PC-3 (cell line): ENCODE results near the gene ZBTB33. TPM values are rescaled to one million over a fixed set of nuclear protein-coding genes. Genes with fewer than 3 reads are reported as not detected.

Experiments used
- ATAC-seq: fragments of 200-7000 bp; cut with Tn5 transposase; 2 replicates; pipeline ENCODE4 v1.9.1; 2020; ENCODE audit warnings: mild to moderate bottlenecking, moderate library complexity
- BruUV-seq: library from RNA; stranded (reverse); fragments of 400-500 nt; replicated peaks from 2 replicates; lab custom pipeline; 2021; lab: Mats Ljungman, UMichigan
- CTCF ChIA-PET: fragments of 300-600 bp; sonication (Branson Sonifier 250); formaldehyde crosslinking; loops from one replicate; lab custom pipeline; 2022; ENCODE audit warnings: antibody characterized with exemption; lab: Charles Lee
- POLR2A ChIA-PET: fragments of 300-600 bp; sonication (Branson Sonifier 250); formaldehyde crosslinking; loops from one replicate; lab custom pipeline; 2022; ENCODE audit warnings: antibody characterized with exemption; ENCODE audit not compliant: unreplicated experiment; lab: Charles Lee
- DNase-seq: peaks from one replicate; pipeline ENCODE4 v3.0.0-alpha.2; 2015
- H2AFZ ChIP-seq: fragments of 300-600 bp; sonication (generic); 2 replicates; pipeline ENCODE4 v1.6.0; 2016; ENCODE audit warnings: antibody characterized with exemption, low read length
- H3F3A ChIP-seq: fragments of 300-600 bp; sonication (generic); one replicate; pipeline ENCODE4 v1.6.0; 2017; ENCODE audit warnings: antibody characterized with exemption, low read length, control low read depth, mild to moderate bottlenecking; ENCODE audit not compliant: unreplicated experiment
- H3K27ac ChIP-seq: fragments of 300-600 bp; sonication (generic); 2 replicates; pipeline ENCODE4 v1.5.1; 2016; ENCODE audit warnings: mild to moderate bottlenecking, low read length
- H3K27me3 ChIP-seq: fragments of 300-600 bp; sonication (generic); 2 replicates; pipeline ENCODE4 v1.6.1; 2016; ENCODE audit warnings: low read length, mixed read lengths
- H3K36me3 ChIP-seq: fragments of 300-600 bp; sonication (generic); 2 replicates; pipeline ENCODE4 v1.6.1; 2016; ENCODE audit warnings: low read depth, mixed run types, low read length, mixed read lengths
- H3K4me1 ChIP-seq: fragments of 300-600 bp; sonication (generic); 2 replicates; pipeline ENCODE4 v1.5.1; 2016; ENCODE audit warnings: low read length; ENCODE audit not compliant: insufficient read depth
- H3K4me2 ChIP-seq: fragments of 300-600 bp; sonication (generic); 2 replicates; pipeline ENCODE4 v1.6.0; 2016; ENCODE audit warnings: low read length
- H3K4me3 ChIP-seq: fragments of 300-600 bp; sonication (generic); 2 replicates; pipeline ENCODE4 v1.5.1; 2016; ENCODE audit warnings: mild to moderate bottlenecking, low read length, mixed read lengths
- H3K79me2 ChIP-seq: fragments of 300-600 bp; sonication (generic); 2 replicates; pipeline ENCODE4 v1.6.1; 2017; ENCODE audit warnings: low read length, mixed read lengths
- H3K9ac ChIP-seq: fragments of 300-600 bp; sonication (generic); 2 replicates; pipeline ENCODE4 v1.6.0; 2016; ENCODE audit warnings: mild to moderate bottlenecking, low read length
- H3K9me2 ChIP-seq: fragments of 300-600 bp; sonication (generic); replicated peaks from 2 replicates; pipeline ENCODE4 v1.6.1; 2016; ENCODE audit warnings: mixed run types, low read length, mixed read lengths
- H3K9me3 ChIP-seq: fragments of 300-600 bp; sonication (generic); 2 replicates; pipeline ENCODE4 v1.6.1; 2016; ENCODE audit warnings: low read length, mixed read lengths
- H4K20me1 ChIP-seq: fragments of 300-600 bp; sonication (generic); 2 replicates; pipeline ENCODE4 v1.6.1; 2016; ENCODE audit warnings: low read length, mixed read lengths
- CTCF ChIP-seq: fragments of 300-600 bp; sonication (generic); conservative IDR thresholded peaks from 2 replicates; pipeline ENCODE4 v1.5.1; 2017; ENCODE audit warnings: antibody characterized with exemption, low read depth, mild to moderate bottlenecking, low read length
- EZH2 ChIP-seq: fragments of 300-600 bp; sonication (generic); IDR thresholded peaks from one replicate; pipeline ENCODE4 v1.6.1; 2017; ENCODE audit warnings: antibody characterized with exemption, mild to moderate bottlenecking, low read length; ENCODE audit not compliant: unreplicated experiment
- EZH2phosphoT487 ChIP-seq: fragments of 300-600 bp; sonication (generic); IDR thresholded peaks from 2 replicates; pipeline ENCODE4 v1.6.1; 2018; ENCODE audit warnings: mild to moderate bottlenecking, antibody characterized with exemption, low read length, borderline replicate concordance
- intact Hi-C: fragments of 100-400 bp; cut with micrococcal nuclease; formaldehyde crosslinking; loops from 2 replicates; pipeline ENCODE4 v1.9.0; 2023
- total RNA-seq: library from RNA; depleted of rRNA; stranded (reverse); fragments of >200 nt; gene quantifications from 2 replicates; pipeline ENCODE4 v1.2.3, GENCODE V29; 2014

Gene ZBTB33
- total RNA-seq, 1 experiment from 2014 or later: 14.3 TPM

- Histone ChIP-seq H3K4me2 (no peak overlapping the region), H3K9me2 (no peaks in the 10 kb centered on the region), H3K4me3 (no peak overlapping the region), H3K9me3 (no peaks in the 10 kb centered on the region), H3K36me3 (no peaks in the 10 kb centered on the region), H3K27me3 (no peaks in the 10 kb centered on the region), H2AFZ (no peak overlapping the region), H3K27ac (no peak overlapping the region), H4K20me1 (no peaks in the 10 kb centered on the region), H3K79me2 (no peaks in the 10 kb centered on the region), H3K4me1 (no peaks in the 10 kb centered on the region), H3K9ac (no peak overlapping the region), H3F3A (no peaks in the 10 kb centered on the region)
- CTCF ChIA-PET: interaction anchor here (0.6 kb wide), 1 partner anchor 9 kb away, joined by 3 read pairs; no protein-coding TSS in a partner anchor
- BruUV-seq: no TSS peak
- POLR2A ChIA-PET: no interaction called here
- DNase-seq: peak; percentile 6
- intact Hi-C loops: no loop called here
- ATAC-seq: peak; percentile 37; the same call in 1 of the 2 replicates
- TF ChIP-seq EZH2phosphoT487 (no peak), EZH2 (no peak), CTCF (peak; percentile 41)
Measured at GRCh38 chrX:120299928-120300327, 49.3 kb downstream of the ZBTB33 start.

DNA sequence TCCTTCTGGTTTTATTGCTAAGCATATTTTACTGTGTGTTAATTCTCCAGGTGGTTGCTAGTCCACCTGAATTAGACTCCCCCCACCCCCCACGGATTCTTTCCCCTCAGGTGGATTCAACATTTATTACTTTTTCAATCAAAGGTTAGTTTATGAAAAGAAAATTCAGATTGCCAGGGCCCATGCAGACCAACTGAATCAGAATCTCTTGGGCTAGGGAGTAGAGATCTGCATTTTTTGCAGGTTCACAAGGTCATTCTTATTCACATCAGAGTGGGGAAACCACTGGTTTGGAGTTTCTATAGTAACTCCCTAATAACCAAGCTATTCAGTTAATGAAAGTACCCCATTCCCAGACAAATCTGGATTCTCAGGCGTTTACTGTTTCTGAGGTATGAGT lies 50.9 kb downstream of the ZBTB33 start:
- intact Hi-C loops: no loop called here
- Histone ChIP-seq H3F3A (no peaks in the 10 kb centered on the region), H3K4me3 (no peak overlapping the region), H2AFZ (no peak overlapping the region), H3K27ac (no peak overlapping the region), H3K4me1 (peaks cover 8% of the 10 kb centered on the region), H4K20me1 (no peaks in the 10 kb centered on the region), H3K36me3 (no peaks in the 10 kb centered on the region), H3K4me2 (no peak overlapping the region), H3K9me2 (no peaks in the 10 kb centered on the region), H3K27me3 (no peaks in the 10 kb centered on the region), H3K9ac (no peak overlapping the region), H3K79me2 (no peaks in the 10 kb centered on the region), H3K9me3 (no peaks in the 10 kb centered on the region)
- ChIA-PET POLR2A (no interaction called here), CTCF (no interaction called here)
- DNase-seq: no peak
- no peak for ATAC-seq
- TF ChIP-seq EZH2 (no peak), CTCF (no peak), EZH2phosphoT487 (no peak)
- no TSS peak for BruUV-seq

GRCh38 chrX:120301960-120302359 lies 51.3 kb downstream of the ZBTB33 start:
- intact Hi-C loops: no loop called here
- H3K9me2 ChIP-seq: no peaks in the 10 kb centered on the region
- ATAC-seq (no peak), DNase-seq (no peak)
- H3K4me1 ChIP-seq: peaks cover 13% of the 10 kb centered on the region
- H3K79me2 ChIP-seq: no peaks in the 10 kb centered on the region
- H3K4me2 ChIP-seq: no peak overlapping the region
- no peak overlapping the region for H2AFZ ChIP-seq
- no peaks in the 10 kb centered on the region for H3F3A ChIP-seq
- TF ChIP-seq EZH2phosphoT487: no peak
- TF ChIP-seq CTCF: no peak
- TF ChIP-seq EZH2: no peak
- H3K4me3 ChIP-seq: no peak overlapping the region
- H3K27ac ChIP-seq: no peak overlapping the region
- POLR2A ChIA-PET: no interaction called here
- no peaks in the 10 kb centered on the region for H3K27me3 ChIP-seq
- BruUV-seq: no TSS peak
- no peak overlapping the region for H3K9ac ChIP-seq
- no peaks in the 10 kb centered on the region for H3K9me3 ChIP-seq
- H4K20me1 ChIP-seq: no peaks in the 10 kb centered on the region
- CTCF ChIA-PET: interaction anchor here (0.6 kb wide), 1 partner anchor 13 kb away, joined by 3 read pairs; no protein-coding TSS in a partner anchor
- no peaks in the 10 kb centered on the region for H3K36me3 ChIP-seq
